ENCODE results near the gene MEGF11.

GRCh38 chr15:66014635-66015182 lies 238.8 kb downstream of the MEGF11 start:
- TF ChIP-seq CTCF (IDR thresholded peaks at IDR 0.05; ENCODE audit: insufficient read depth, low read length, poor library complexity, severe bottlenecking), result no peak
- TF ChIP-seq EZH2phosphoT487 (conservative IDR thresholded peaks at IDR 0.05; ENCODE audit: low read length), result no peak
